Measurements from ENCODE around the gene TBC1D4. TPM values are rescaled to one million over a fixed set of nuclear protein-coding genes. Genes with fewer than 3 reads are reported as not detected.

Gene TBC1D4
- total RNA-seq, 1 experiment from 2014 or later = 15.1 TPM

DNA sequence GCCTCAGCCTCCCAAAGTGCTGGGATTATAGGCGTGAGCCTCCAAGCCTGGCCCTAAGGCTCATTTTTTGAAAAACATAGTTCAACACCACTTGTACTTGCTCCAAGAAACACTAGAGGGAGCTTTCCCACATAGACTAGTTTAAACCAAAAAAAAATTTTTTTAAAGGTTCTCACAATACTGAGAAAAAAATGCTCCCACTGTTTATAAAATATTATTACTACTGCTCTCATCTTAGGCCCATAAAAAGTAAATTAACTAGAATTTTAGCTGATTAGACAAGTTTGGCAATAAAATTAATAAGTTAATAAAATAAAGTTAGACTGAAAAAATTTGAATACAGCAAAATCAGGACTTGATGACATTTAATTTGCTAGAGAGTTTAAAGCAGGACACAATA is 109.5 kb downstream of the TBC1D4 start:
- Histone ChIP-seq H3K79me2 (ENCODE audit: low read length) (peaks cover under 1% of the 10 kb centered on the region; the same call in 1 of the 2 replicates), H3K4me3 (ENCODE audit: low read length) (no peak overlapping the region), H3K4me1 (ENCODE audit: insufficient read depth, low read length) (peaks cover 12% of the 10 kb centered on the region), H3K9me2 (replicated peaks; ENCODE audit: low read length) (no peaks in the 10 kb centered on the region), H3F3A (ENCODE audit: low read length, unreplicated experiment) (no peaks in the 10 kb centered on the region), H3K9me3 (ENCODE audit: low read length) (no peaks in the 10 kb centered on the region), H4K20me1 (ENCODE audit: low read length) (no peaks in the 10 kb centered on the region), H3K27me3 (ENCODE audit: low read length) (no peaks in the 10 kb centered on the region), H3K27ac (ENCODE audit: low read length) (no peak overlapping the region), H3K4me2 (ENCODE audit: low read length) (no peak overlapping the region), H3K9ac (ENCODE audit: low read length) (no peak overlapping the region), H3K36me3 (ENCODE audit: low read depth, low read length) (no peaks in the 10 kb centered on the region; the same call in 1 of the 2 replicates), H2AFZ (ENCODE audit: low read length) (no peak overlapping the region)
- ATAC-seq = peak; percentile 20
- TF ChIP-seq, protein P1, sequence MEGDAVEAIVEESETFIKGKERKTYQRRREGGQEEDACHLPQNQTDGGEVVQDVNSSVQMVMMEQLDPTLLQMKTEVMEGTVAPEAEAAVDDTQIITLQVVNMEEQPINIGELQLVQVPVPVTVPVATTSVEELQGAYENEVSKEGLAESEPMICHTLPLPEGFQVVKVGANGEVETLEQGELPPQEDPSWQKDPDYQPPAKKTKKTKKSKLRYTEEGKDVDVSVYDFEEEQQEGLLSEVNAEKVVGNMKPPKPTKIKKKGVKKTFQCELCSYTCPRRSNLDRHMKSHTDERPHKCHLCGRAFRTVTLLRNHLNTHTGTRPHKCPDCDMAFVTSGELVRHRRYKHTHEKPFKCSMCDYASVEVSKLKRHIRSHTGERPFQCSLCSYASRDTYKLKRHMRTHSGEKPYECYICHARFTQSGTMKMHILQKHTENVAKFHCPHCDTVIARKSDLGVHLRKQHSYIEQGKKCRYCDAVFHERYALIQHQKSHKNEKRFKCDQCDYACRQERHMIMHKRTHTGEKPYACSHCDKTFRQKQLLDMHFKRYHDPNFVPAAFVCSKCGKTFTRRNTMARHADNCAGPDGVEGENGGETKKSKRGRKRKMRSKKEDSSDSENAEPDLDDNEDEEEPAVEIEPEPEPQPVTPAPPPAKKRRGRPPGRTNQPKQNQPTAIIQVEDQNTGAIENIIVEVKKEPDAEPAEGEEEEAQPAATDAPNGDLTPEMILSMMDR (conservative IDR thresholded peaks at IDR 0.05; ENCODE audit: low read depth, low read length) = peak; percentile 60
- TF ChIP-seq EZH2phosphoT487 (IDR thresholded peaks at IDR 0.05; ENCODE audit: borderline replicate concordance, low read length) (no peak), EZH2 (IDR thresholded peaks at IDR 0.05; ENCODE audit: low read length, unreplicated experiment) (no peak)
- BruUV-seq (replicated peaks) = no TSS peak
- CTCF ChIA-PET = interaction anchor here (0.7 to 1.5 kb wide), 2 partner anchors 109 to 171 kb away, joined by 3 to 5 read pairs; partner anchors contain the start of gene TBC1D4
- POLR2A ChIA-PET (ENCODE audit: unreplicated experiment) = no interaction called here
- peak; percentile 64 for DNase-seq
- intact Hi-C loops (cut with micrococcal nuclease) = loop anchor here (1.0 to 5.0 kb wide), 2 partner anchors 110 to 175 kb away; partner anchors contain the start of genes TBC1D4 and UCHL3

DNA sequence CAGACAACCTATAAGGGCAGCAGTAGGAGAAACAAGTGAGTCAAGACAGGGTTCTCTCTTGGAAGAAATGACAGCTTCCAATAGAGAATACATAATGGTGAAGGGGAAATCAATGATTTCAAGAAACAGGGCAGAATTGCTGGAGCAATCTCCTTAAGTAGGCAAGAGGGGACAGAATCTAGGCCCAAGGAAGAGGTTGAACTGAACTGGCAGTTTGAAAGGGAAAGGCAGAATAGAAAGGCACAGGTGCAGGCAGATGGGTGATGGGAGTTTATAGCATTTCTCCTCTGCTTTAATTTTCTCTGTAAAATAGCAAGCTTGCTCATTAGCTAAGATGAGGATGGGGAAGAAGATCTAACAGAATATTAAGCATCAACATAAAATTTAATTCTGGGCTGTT is 110.8 kb downstream of the TBC1D4 start:
- Histone ChIP-seq H3K36me3 (ENCODE audit: low read depth, low read length) (no peaks in the 10 kb centered on the region; the same call in 1 of the 2 replicates), H2AFZ (ENCODE audit: low read length) (no peak overlapping the region), H4K20me1 (ENCODE audit: low read length) (no peaks in the 10 kb centered on the region), H3K27ac (ENCODE audit: low read length) (no peak overlapping the region), H3K79me2 (ENCODE audit: low read length) (peaks cover 9% of the 10 kb centered on the region), H3K4me1 (ENCODE audit: insufficient read depth, low read length) (peaks cover 25% of the 10 kb centered on the region), H3K9me2 (replicated peaks; ENCODE audit: low read length) (no peaks in the 10 kb centered on the region), H3K4me3 (ENCODE audit: low read length) (no peak overlapping the region), H3K9ac (ENCODE audit: low read length) (no peak overlapping the region), H3K4me2 (ENCODE audit: low read length) (no peak overlapping the region), H3K27me3 (ENCODE audit: low read length) (no peaks in the 10 kb centered on the region), H3K9me3 (ENCODE audit: low read length) (no peaks in the 10 kb centered on the region), H3F3A (ENCODE audit: low read length, unreplicated experiment) (no peaks in the 10 kb centered on the region)
- ChIA-PET CTCF (no interaction called here), POLR2A (ENCODE audit: unreplicated experiment) (no interaction called here)
- intact Hi-C loops (cut with micrococcal nuclease) = loop anchor here (5.0 kb wide), 1 partner anchor 176 kb away; the partner anchor contains the start of gene UCHL3
- no TSS peak for BruUV-seq (replicated peaks)
- TF ChIP-seq EZH2phosphoT487 (IDR thresholded peaks at IDR 0.05; ENCODE audit: borderline replicate concordance, low read length) = no peak
- TF ChIP-seq EZH2 (IDR thresholded peaks at IDR 0.05; ENCODE audit: low read length, unreplicated experiment) = no peak
- TF ChIP-seq, protein P1 (conservative IDR thresholded peaks at IDR 0.05; ENCODE audit: low read depth, low read length) = no peak
- ATAC-seq (no peak), DNase-seq (no peak)

DNA sequence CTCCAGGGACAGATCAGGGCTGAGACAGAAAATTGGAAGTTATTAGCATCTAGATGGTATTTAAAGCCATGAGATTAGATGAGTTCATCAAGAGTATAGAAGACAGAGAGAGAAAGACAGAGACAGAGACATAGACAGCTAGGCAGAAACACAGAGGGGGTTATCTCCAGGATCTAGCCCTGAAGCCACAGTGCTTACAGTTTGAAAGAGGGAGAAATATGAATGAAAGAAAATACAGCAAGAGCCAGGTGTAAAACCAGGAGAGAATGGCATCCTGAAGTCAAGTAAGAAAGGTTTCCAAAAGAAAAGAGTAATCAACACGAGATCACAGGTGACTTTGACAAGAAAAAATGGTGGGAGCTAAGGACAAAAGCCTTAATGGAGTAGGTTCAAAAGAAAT is 111.2 kb downstream of the TBC1D4 start:
- no peak for TF ChIP-seq EZH2phosphoT487 (IDR thresholded peaks at IDR 0.05; ENCODE audit: borderline replicate concordance, low read length)
- TF ChIP-seq, protein P1 (conservative IDR thresholded peaks at IDR 0.05; ENCODE audit: low read depth, low read length) = no peak
- no peak for TF ChIP-seq EZH2 (IDR thresholded peaks at IDR 0.05; ENCODE audit: low read length, unreplicated experiment)
- intact Hi-C loops (cut with micrococcal nuclease) = loop anchor here (5.0 kb wide), 1 partner anchor 177 kb away; the partner anchor contains the start of gene UCHL3
- H3K9me3 ChIP-seq (ENCODE audit: low read length) = no peaks in the 10 kb centered on the region
- peaks cover 9% of the 10 kb centered on the region for H3K79me2 ChIP-seq (ENCODE audit: low read length)
- no peak overlapping the region for H3K4me3 ChIP-seq (ENCODE audit: low read length)
- H3K4me2 ChIP-seq (ENCODE audit: low read length) = no peak overlapping the region
- BruUV-seq (replicated peaks) = no TSS peak
- H3K27me3 ChIP-seq (ENCODE audit: low read length) = no peaks in the 10 kb centered on the region
- POLR2A ChIA-PET (ENCODE audit: unreplicated experiment) = no interaction called here
- H3K36me3 ChIP-seq (ENCODE audit: low read depth, low read length) = no peaks in the 10 kb centered on the region; the same call in 1 of the 2 replicates
- H4K20me1 ChIP-seq (ENCODE audit: low read length) = no peaks in the 10 kb centered on the region
- no peak overlapping the region for H2AFZ ChIP-seq (ENCODE audit: low read length)
- no peaks in the 10 kb centered on the region for H3K9me2 ChIP-seq (replicated peaks; ENCODE audit: low read length)
- H3K9ac ChIP-seq (ENCODE audit: low read length) = no peak overlapping the region
- CTCF ChIA-PET = no interaction called here
- DNase-seq = no peak
- no peak overlapping the region for H3K27ac ChIP-seq (ENCODE audit: low read length)
- ATAC-seq = no peak
- H3K4me1 ChIP-seq (ENCODE audit: insufficient read depth, low read length) = peaks cover 28% of the 10 kb centered on the region
- no peaks in the 10 kb centered on the region for H3F3A ChIP-seq (ENCODE audit: low read length, unreplicated experiment)
